ENCODE results near the gene DNAH10. TPM values are rescaled to one million over a fixed set of nuclear protein-coding genes. Genes with fewer than 3 reads are reported as not detected.

The DNAH10 gene
- total RNA-seq, 1 donor from 2014 or later: under 0.01 TPM

- peaks cover 50 to 64% (median 59%) of the 10 kb centered on the region in 3 donors for H3K27me3 ChIP-seq (ENCODE audit: control insufficient read depth in 3 of 3, insufficient read depth in 3 of 3, low read length in 3 of 3)
- no peak overlapping the region for H3K4me3 ChIP-seq (ENCODE audit: low read length in 3 of 3)
- peaks cover 0 to 4% (median 0%) of the 10 kb centered on the region in 3 donors for H3K9me3 ChIP-seq (ENCODE audit: control insufficient read depth in 3 of 3, low read length in 3 of 3)
- H3K9ac ChIP-seq (ENCODE audit: low read depth in 1 of 3, low read length in 3 of 3): no peak overlapping the region
- no peaks in the 10 kb centered on the region for H3K4me1 ChIP-seq (ENCODE audit: control insufficient read depth in 3 of 3, insufficient read depth in 3 of 3, low read length in 3 of 3)
- H3K27ac ChIP-seq (ENCODE audit: low read depth, low read length): no peak overlapping the region
- H3K36me3 ChIP-seq (ENCODE audit: control insufficient read depth in 3 of 3, insufficient read depth in 3 of 3, low read length in 3 of 3): no peaks in the 10 kb centered on the region
Measured at GRCh38 chr12:123888989-123889388, 126.9 kb downstream of the DNAH10 start.

GRCh38 chr12:123889848-123890535 is 127.9 kb downstream of the DNAH10 start:
- Histone ChIP-seq H3K4me1 (ENCODE audit: control insufficient read depth in 3 of 3, insufficient read depth in 3 of 3, low read length in 3 of 3) (no peaks in the 10 kb centered on the region), H3K27me3 (ENCODE audit: control insufficient read depth in 3 of 3, insufficient read depth in 3 of 3, low read length in 3 of 3) (peaks cover 50 to 59% (median 59%) of the 10 kb centered on the region in 3 donors), H3K4me3 (ENCODE audit: low read length in 3 of 3) (no peak overlapping the region), H3K27ac (ENCODE audit: low read depth, low read length) (no peak overlapping the region), H3K9me3 (ENCODE audit: control insufficient read depth in 3 of 3, low read length in 3 of 3) (no peaks in the 10 kb centered on the region), H3K9ac (ENCODE audit: low read depth in 1 of 3, low read length in 3 of 3) (no peak overlapping the region), H3K36me3 (ENCODE audit: control insufficient read depth in 3 of 3, insufficient read depth in 3 of 3, low read length in 3 of 3) (no peaks in the 10 kb centered on the region)

- H3K9ac ChIP-seq (ENCODE audit: low read depth in 1 of 3, low read length in 3 of 3): no peak overlapping the region
- H3K36me3 ChIP-seq (ENCODE audit: control insufficient read depth in 3 of 3, insufficient read depth in 3 of 3, low read length in 3 of 3): no peaks in the 10 kb centered on the region
- H3K9me3 ChIP-seq (ENCODE audit: control insufficient read depth in 3 of 3, low read length in 3 of 3): no peaks in the 10 kb centered on the region
- H3K27ac ChIP-seq (ENCODE audit: low read depth, low read length): no peak overlapping the region
- H3K4me1 ChIP-seq (ENCODE audit: control insufficient read depth in 3 of 3, insufficient read depth in 3 of 3, low read length in 3 of 3): no peaks in the 10 kb centered on the region
- peaks cover 50 to 61% (median 59%) of the 10 kb centered on the region in 3 donors for H3K27me3 ChIP-seq (ENCODE audit: control insufficient read depth in 3 of 3, insufficient read depth in 3 of 3, low read length in 3 of 3)
- no peak overlapping the region for H3K4me3 ChIP-seq (ENCODE audit: low read length in 3 of 3)
Measured at GRCh38 chr12:123890536-123890902, 128.4 kb downstream of the DNAH10 start.

GRCh38 chr12:123891011-123891410 is 128.9 kb downstream of the DNAH10 start:
- H3K27ac ChIP-seq (ENCODE audit: low read depth, low read length): no peak overlapping the region
- peaks cover 50 to 62% (median 59%) of the 10 kb centered on the region in 3 donors for H3K27me3 ChIP-seq (ENCODE audit: control insufficient read depth in 3 of 3, insufficient read depth in 3 of 3, low read length in 3 of 3)
- H3K4me3 ChIP-seq (ENCODE audit: low read length in 3 of 3): no peak overlapping the region

GRCh38 chr12:123891516-123892179 is 129.5 kb downstream of the DNAH10 start:
- Histone ChIP-seq H3K9ac (ENCODE audit: low read depth in 1 of 3, low read length in 3 of 3) (no peak overlapping the region), H3K4me1 (ENCODE audit: control insufficient read depth in 3 of 3, insufficient read depth in 3 of 3, low read length in 3 of 3) (no peaks in the 10 kb centered on the region), H3K36me3 (ENCODE audit: control insufficient read depth in 3 of 3, insufficient read depth in 3 of 3, low read length in 3 of 3) (no peaks in the 10 kb centered on the region), H3K9me3 (ENCODE audit: control insufficient read depth in 3 of 3, low read length in 3 of 3) (no peaks in the 10 kb centered on the region), H3K27me3 (ENCODE audit: control insufficient read depth in 3 of 3, insufficient read depth in 3 of 3, low read length in 3 of 3) (peaks cover 44 to 57% (median 57%) of the 10 kb centered on the region in 3 donors), H3K4me3 (ENCODE audit: low read length in 3 of 3) (no peak overlapping the region), H3K27ac (ENCODE audit: low read depth, low read length) (no peak overlapping the region)

More at GRCh38 chr12:123891011-123891410, 128.9 kb downstream of the DNAH10 start:
- H3K4me1 ChIP-seq (ENCODE audit: control insufficient read depth in 3 of 3, insufficient read depth in 3 of 3, low read length in 3 of 3): no peaks in the 10 kb centered on the region
- H3K9ac ChIP-seq (ENCODE audit: low read depth in 1 of 3, low read length in 3 of 3): no peak overlapping the region
- no peaks in the 10 kb centered on the region for H3K9me3 ChIP-seq (ENCODE audit: control insufficient read depth in 3 of 3, low read length in 3 of 3)
- H3K36me3 ChIP-seq (ENCODE audit: control insufficient read depth in 3 of 3, insufficient read depth in 3 of 3, low read length in 3 of 3): no peaks in the 10 kb centered on the region

GRCh38 chr12:123892180-123892559 is 130.1 kb downstream of the DNAH10 start:
- Histone ChIP-seq H3K9ac (ENCODE audit: low read depth in 1 of 3, low read length in 3 of 3) (no peak overlapping the region), H3K9me3 (ENCODE audit: control insufficient read depth in 3 of 3, low read length in 3 of 3) (no peaks in the 10 kb centered on the region), H3K36me3 (ENCODE audit: control insufficient read depth in 3 of 3, insufficient read depth in 3 of 3, low read length in 3 of 3) (no peaks in the 10 kb centered on the region), H3K4me3 (ENCODE audit: low read length in 3 of 3) (no peak overlapping the region), H3K4me1 (ENCODE audit: control insufficient read depth in 3 of 3, insufficient read depth in 3 of 3, low read length in 3 of 3) (no peaks in the 10 kb centered on the region), H3K27me3 (ENCODE audit: control insufficient read depth in 3 of 3, insufficient read depth in 3 of 3, low read length in 3 of 3) (peaks cover 41 to 54% (median 54%) of the 10 kb centered on the region in 3 donors), H3K27ac (ENCODE audit: low read depth, low read length) (no peak overlapping the region)

- Histone ChIP-seq H3K36me3 (ENCODE audit: control insufficient read depth in 3 of 3, insufficient read depth in 3 of 3, low read length in 3 of 3) (no peaks in the 10 kb centered on the region), H3K4me3 (ENCODE audit: low read length in 3 of 3) (no peak overlapping the region), H3K9me3 (ENCODE audit: control insufficient read depth in 3 of 3, low read length in 3 of 3) (no peaks in the 10 kb centered on the region), H3K9ac (ENCODE audit: low read depth in 1 of 3, low read length in 3 of 3) (no peak overlapping the region), H3K4me1 (ENCODE audit: control insufficient read depth in 3 of 3, insufficient read depth in 3 of 3, low read length in 3 of 3) (no peaks in the 10 kb centered on the region), H3K27ac (ENCODE audit: low read depth, low read length) (no peak overlapping the region), H3K27me3 (ENCODE audit: control insufficient read depth in 3 of 3, insufficient read depth in 3 of 3, low read length in 3 of 3) (peaks cover 44 to 51% (median 50%) of the 10 kb centered on the region in 3 donors)
Measured at GRCh38 chr12:123892853-123893252, 130.8 kb downstream of the DNAH10 start.

GRCh38 chr12:123893276-123893675 is 131.2 kb downstream of the DNAH10 start:
- Histone ChIP-seq H3K9me3 (ENCODE audit: control insufficient read depth in 3 of 3, low read length in 3 of 3) (no peaks in the 10 kb centered on the region), H3K27me3 (ENCODE audit: control insufficient read depth in 3 of 3, insufficient read depth in 3 of 3, low read length in 3 of 3) (peaks cover 48 to 54% (median 49%) of the 10 kb centered on the region in 3 donors), H3K4me1 (ENCODE audit: control insufficient read depth in 3 of 3, insufficient read depth in 3 of 3, low read length in 3 of 3) (no peaks in the 10 kb centered on the region), H3K36me3 (ENCODE audit: control insufficient read depth in 3 of 3, insufficient read depth in 3 of 3, low read length in 3 of 3) (no peaks in the 10 kb centered on the region), H3K9ac (ENCODE audit: low read depth in 1 of 3, low read length in 3 of 3) (no peak overlapping the region), H3K4me3 (ENCODE audit: low read length in 3 of 3) (no peak overlapping the region), H3K27ac (ENCODE audit: low read depth, low read length) (no peak overlapping the region)

- no peak overlapping the region for H3K4me3 ChIP-seq (ENCODE audit: low read length in 3 of 3)
- H3K9me3 ChIP-seq (ENCODE audit: control insufficient read depth in 3 of 3, low read length in 3 of 3): no peaks in the 10 kb centered on the region
- H3K27ac ChIP-seq (ENCODE audit: low read depth, low read length): no peak overlapping the region
- no peak overlapping the region for H3K9ac ChIP-seq (ENCODE audit: low read depth in 1 of 3, low read length in 3 of 3)
- peaks cover 36 to 50% (median 44%) of the 10 kb centered on the region in 3 donors for H3K27me3 ChIP-seq (ENCODE audit: control insufficient read depth in 3 of 3, insufficient read depth in 3 of 3, low read length in 3 of 3)
- no peaks in the 10 kb centered on the region for H3K4me1 ChIP-seq (ENCODE audit: control insufficient read depth in 3 of 3, insufficient read depth in 3 of 3, low read length in 3 of 3)
- no peaks in the 10 kb centered on the region for H3K36me3 ChIP-seq (ENCODE audit: control insufficient read depth in 3 of 3, insufficient read depth in 3 of 3, low read length in 3 of 3)
Measured at GRCh38 chr12:123894823-123895345, 132.8 kb downstream of the DNAH10 start.

GRCh38 chr12:123895451-123895850 is 133.3 kb downstream of the DNAH10 start:
- no peaks in the 10 kb centered on the region for H3K4me1 ChIP-seq (ENCODE audit: control insufficient read depth in 3 of 3, insufficient read depth in 3 of 3, low read length in 3 of 3)
- no peaks in the 10 kb centered on the region for H3K36me3 ChIP-seq (ENCODE audit: control insufficient read depth in 3 of 3, insufficient read depth in 3 of 3, low read length in 3 of 3)
- no peaks in the 10 kb centered on the region for H3K9me3 ChIP-seq (ENCODE audit: control insufficient read depth in 3 of 3, low read length in 3 of 3)
- no peak overlapping the region for H3K27ac ChIP-seq (ENCODE audit: low read depth, low read length)
- no peak overlapping the region for H3K9ac ChIP-seq (ENCODE audit: low read depth in 1 of 3, low read length in 3 of 3)
- H3K27me3 ChIP-seq (ENCODE audit: control insufficient read depth in 3 of 3, insufficient read depth in 3 of 3, low read length in 3 of 3): peaks cover 34 to 48% (median 45%) of the 10 kb centered on the region in 3 donors
- H3K4me3 ChIP-seq (ENCODE audit: low read length in 3 of 3): no peak overlapping the region
